Small intestine (tissue), 7 donors: ENCODE data around the gene BICDL1. TPM values are rescaled to one million over a fixed set of nuclear protein-coding genes. Genes with fewer than 3 reads are reported as not detected.
A peak's percentile ranks its signal among the peaks of the same experiment; 100 is the strongest.
"Not testable (repeated sequence)": the region's sequence is repeated elsewhere in the genome, so short reads cannot be mapped to it uniquely, and the experiment has no call there.

Experiments used
- DNase-seq, 2 donors: peaks; one replicate each; pipeline versions ENCODE4 v3.0.0 to v3.0.0-alpha.2; 2013
- FAIRE-seq: peaks from 2 replicates; lab custom pipeline; 2012; peaks lifted over from hg19 to GRCh38; lab: Jason Lieb, UNC
- H3K27ac ChIP-seq, 3 donors: one replicate each; pipeline ENCODE4 v1.5.1; 2013; ENCODE audit warnings: low read length in 2 of 3, mild to moderate bottlenecking in 2 of 3, control low read depth in 1 of 3, inconsistent platforms in 1 of 3, low read depth in 1 of 3, moderate library complexity in 1 of 3
- H3K27me3 ChIP-seq, 3 donors: one replicate each; pipeline ENCODE4 v1.6.1; 2013; ENCODE audit warnings: low read length in 3 of 3, inconsistent platforms in 1 of 3; ENCODE audit not compliant: control insufficient read depth in 3 of 3, insufficient read depth in 3 of 3
- H3K36me3 ChIP-seq, 3 donors: one replicate each; pipeline ENCODE4 v1.6.1; 2013; ENCODE audit warnings: low read length in 3 of 3, inconsistent platforms in 1 of 3, low read depth in 1 of 3, mild to moderate bottlenecking in 1 of 3, moderate library complexity in 1 of 3; ENCODE audit not compliant: control insufficient read depth in 3 of 3, insufficient read depth in 2 of 3
- H3K4me1 ChIP-seq, 3 donors: one replicate each; pipeline ENCODE4 v1.6.1; 2013; ENCODE audit warnings: low read length in 2 of 3, inconsistent platforms in 1 of 3, low read depth in 1 of 3, mild to moderate bottlenecking in 1 of 3, moderate library complexity in 1 of 3; ENCODE audit not compliant: control insufficient read depth in 3 of 3, insufficient read depth in 2 of 3
- H3K4me3 ChIP-seq, 3 donors: one replicate each; pipeline ENCODE4 v1.5.1; 2013; ENCODE audit warnings: low read length in 3 of 3, control low read depth in 1 of 3, inconsistent platforms in 1 of 3, low read depth in 1 of 3, mild to moderate bottlenecking in 1 of 3, moderate library complexity in 1 of 3
- H3K9me3 ChIP-seq, 2 donors: one replicate each; pipeline ENCODE4 v1.6.1; 2013; ENCODE audit warnings: low read depth in 1 of 2, low read length in 1 of 2; ENCODE audit not compliant: control insufficient read depth in 2 of 2, insufficient read depth in 1 of 2
- WGBS, 3 donors: extraction: QIAGEN DNeasy Blood & Tissue Kit; methylation state at CpG; one replicate each; pipeline ENCODE4 v1.1.7; 2013; 5-methylcytosine and 5-hydroxymethylcytosine counted together
- polyA plus RNA-seq, 4 donors: library from polyadenylated mRNA; stranded (reverse) in 3 of 4; unstranded in 1 of 4; fragments of 200-250 nt in 3 of 4; fragments of 120-200 nt in 1 of 4; gene quantifications; one replicate each; pipeline versions ENCODE4 v1.2.1 to v1.2.3, GENCODE V29; 2013
- donor health status: healthy with polysubstance abuse.
- donor health status: control.
- donor health status: control.
- donor health status: Bipolar disorder and iron deficiency.
- donor health status: healthy.

BICDL1 gene
- polyA plus RNA-seq, 4 donors = 3.2 to 9.8 (median 6.0) TPM

DNA sequence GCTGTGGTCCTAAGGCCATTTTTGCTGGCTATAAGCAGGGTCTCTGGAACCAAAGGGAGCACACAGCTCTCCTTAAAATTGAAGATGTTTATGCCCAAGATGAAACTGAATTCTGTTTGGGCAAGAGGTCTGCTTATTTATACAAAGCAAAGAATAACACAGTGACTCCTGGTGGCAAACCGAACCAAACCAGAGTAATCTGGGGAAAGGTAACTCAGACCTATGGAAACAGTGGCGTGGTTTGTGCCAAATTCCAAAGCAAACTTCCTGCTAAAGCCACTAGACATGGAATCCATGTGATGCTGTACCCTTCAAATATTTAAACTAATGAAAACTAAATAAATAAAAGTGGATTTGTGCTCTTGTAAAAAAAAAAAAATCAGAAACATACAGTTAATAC lies 29.6 kb upstream of the BICDL1 start:
- Histone ChIP-seq H3K27ac (no peak overlapping the region), H3K27me3 (peaks cover 0 to 3% (median 0%) of the 10 kb centered on the region in 3 donors), H3K9me3 (peaks cover 1 to 16% of the 10 kb centered on the region in 2 donors), H3K4me3 (no peak overlapping the region), H3K36me3 (no peaks in the 10 kb centered on the region), H3K4me1 (no peaks in the 10 kb centered on the region)
- no peak for FAIRE-seq
- no peak for DNase-seq
- WGBS, 3 donors = 68 to 75% (median 73%) methylated on average over 2 of the region's 2 CpGs

DNA sequence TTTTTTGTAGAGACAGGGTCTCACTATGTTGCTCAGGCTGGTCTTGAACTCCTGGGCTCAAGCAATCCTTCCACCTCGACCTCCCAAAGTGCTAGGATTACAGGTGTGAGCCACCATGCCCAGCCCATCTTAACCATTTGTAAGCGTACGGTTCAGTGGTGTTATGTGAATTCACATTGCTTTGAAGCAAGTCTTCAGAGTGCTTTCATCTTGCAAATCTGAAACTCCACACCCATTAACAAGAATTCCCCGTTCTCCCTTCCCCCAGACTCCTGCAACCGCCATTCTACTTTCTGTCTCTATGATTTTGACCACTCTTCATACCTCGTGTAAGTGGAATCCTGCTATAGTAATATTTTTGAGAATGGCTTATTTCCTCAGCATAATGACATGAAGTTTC lies 24.9 kb upstream of the BICDL1 start:
- no peaks in the 10 kb centered on the region for H3K9me3 ChIP-seq
- H3K27ac ChIP-seq = no peak overlapping the region
- no peaks in the 10 kb centered on the region for H3K4me1 ChIP-seq
- no peaks in the 10 kb centered on the region for H3K36me3 ChIP-seq
- DNase-seq (no peak), FAIRE-seq (no peak)
- H3K4me3 ChIP-seq = no peak overlapping the region
- no peaks in the 10 kb centered on the region for H3K27me3 ChIP-seq
- WGBS, 3 donors = 68 to 75% (median 74%) methylated on average over 6 of the region's 6 CpGs

DNA sequence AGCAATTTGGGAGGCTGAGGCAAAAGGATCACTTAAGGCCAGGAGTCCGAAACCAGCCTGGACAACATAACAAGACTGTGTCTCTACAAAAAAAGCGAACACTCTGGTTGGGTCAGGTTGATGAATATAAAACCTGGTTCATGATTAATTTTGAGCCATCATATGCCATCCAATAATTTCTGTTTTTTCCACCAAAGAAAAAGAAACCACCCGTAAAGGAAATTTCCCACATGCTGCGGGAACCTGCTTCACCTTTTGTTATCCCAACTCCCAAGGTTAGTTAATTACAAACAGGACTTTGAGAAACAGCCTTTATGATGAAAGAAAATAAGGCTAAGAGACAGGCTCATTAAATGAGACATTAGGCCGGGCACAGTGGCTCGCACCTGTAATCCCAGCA lies 24.1 kb upstream of the BICDL1 start:
- Histone ChIP-seq H3K36me3 (no peaks in the 10 kb centered on the region), H3K9me3 (no peaks in the 10 kb centered on the region), H3K4me1 (no peaks in the 10 kb centered on the region), H3K4me3 (no peak overlapping the region), H3K27me3 (no peaks in the 10 kb centered on the region), H3K27ac (no peak overlapping the region)
- WGBS, 3 donors = 89 to 92% (median 92%) methylated on average over 6 of the region's 6 CpGs
- no peak for FAIRE-seq
- DNase-seq = no peak

DNA sequence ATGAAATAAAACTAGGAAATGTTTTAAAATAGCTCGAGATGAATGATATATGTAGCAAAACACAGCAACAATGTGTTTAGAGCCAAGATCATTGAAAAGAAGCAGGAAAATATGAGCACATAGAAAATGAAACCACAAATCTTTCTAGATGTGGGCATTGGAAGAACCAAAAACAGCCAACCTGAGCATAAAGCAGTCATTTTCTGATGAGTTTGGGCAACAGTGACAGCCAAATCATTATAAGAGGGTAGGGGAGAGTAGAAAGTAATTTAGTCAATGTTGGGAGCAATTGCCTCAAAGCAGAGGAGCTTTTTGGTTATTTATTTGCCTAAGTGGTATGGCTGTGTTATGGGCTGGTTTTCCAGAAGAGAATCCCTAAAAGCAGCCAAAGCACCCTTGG lies 8.8 kb upstream of the BICDL1 start:
- Histone ChIP-seq H3K27me3 (peaks cover 0 to 6% (median 3%) of the 10 kb centered on the region in 3 donors), H3K9me3 (no peaks in the 10 kb centered on the region), H3K36me3 (no peaks in the 10 kb centered on the region), H3K27ac (no peak overlapping the region), H3K4me3 (no peak overlapping the region), H3K4me1 (no peaks in the 10 kb centered on the region)
- WGBS, 3 donors = 47 to 58% (median 48%) methylated on average over 1 of the region's 1 CpG
- DNase-seq = no peak
- FAIRE-seq = no peak

DNA sequence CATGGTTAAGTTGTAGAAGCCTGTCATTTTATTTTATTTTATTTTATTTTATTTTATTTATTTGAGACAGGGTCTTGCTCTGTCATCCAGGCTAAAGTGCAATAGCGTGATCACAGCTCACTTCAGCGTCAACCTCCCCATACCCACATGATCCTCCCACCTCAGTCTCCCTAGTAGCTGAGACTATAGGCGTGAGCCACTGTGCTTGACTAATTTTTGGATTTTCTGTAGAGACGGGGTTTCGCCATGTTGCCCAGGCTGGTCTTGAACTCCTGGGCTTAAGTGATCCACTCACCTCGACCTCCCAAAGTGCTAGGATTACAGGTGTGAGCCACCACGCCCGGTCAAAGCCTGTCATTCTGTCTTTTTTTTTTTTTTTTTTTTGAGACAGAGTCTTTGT lies 8.3 kb upstream of the BICDL1 start:
- H3K4me1 ChIP-seq, H3K27me3 ChIP-seq, H3K9me3 ChIP-seq, H3K36me3 ChIP-seq, H3K4me3 ChIP-seq, DNase-seq, FAIRE-seq, H3K27ac ChIP-seq: not testable (repeated sequence)
- WGBS, 3 donors = 81 to 86% (median 83%) methylated on average over 8 of the region's 8 CpGs

DNA sequence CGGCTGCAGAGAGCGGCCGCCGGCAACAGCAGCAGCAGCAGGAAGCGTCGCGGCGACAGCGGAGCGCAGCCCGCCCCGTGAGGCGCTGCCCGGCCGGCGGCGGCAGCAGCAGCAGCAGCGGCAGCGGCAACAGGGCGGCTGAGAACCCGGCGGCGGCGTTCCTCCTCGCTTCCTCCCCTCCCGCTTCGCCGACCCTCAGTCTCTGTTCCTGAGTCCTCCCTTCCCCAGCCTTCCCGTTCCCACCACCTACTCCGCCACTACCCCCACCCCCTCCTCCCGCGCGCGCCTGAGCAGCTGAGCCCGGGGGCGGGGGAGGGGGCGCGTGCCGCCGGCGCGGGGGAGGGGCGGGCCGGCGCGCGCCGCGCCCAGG lies 310 bp downstream of the BICDL1 start:
- Histone ChIP-seq H3K9me3 (no peaks in the 10 kb centered on the region), H3K27ac (peak overlapping the region; percentile 62 to 93 (median 81)), H3K4me1 (peaks cover 0 to 3% (median 2%) of the 10 kb centered on the region in 3 donors), H3K4me3 (peak overlapping the region; percentile 32 to 92 (median 53)), H3K36me3 (no peaks in the 10 kb centered on the region), H3K27me3 (peaks cover 0 to 4% (median 0%) of the 10 kb centered on the region in 3 donors)
- FAIRE-seq (no peak), DNase-seq (no peak)
- WGBS, 3 donors = 0 to 1% (median 0%) methylated on average over 2 to 49 of the region's 49 CpGs

DNA sequence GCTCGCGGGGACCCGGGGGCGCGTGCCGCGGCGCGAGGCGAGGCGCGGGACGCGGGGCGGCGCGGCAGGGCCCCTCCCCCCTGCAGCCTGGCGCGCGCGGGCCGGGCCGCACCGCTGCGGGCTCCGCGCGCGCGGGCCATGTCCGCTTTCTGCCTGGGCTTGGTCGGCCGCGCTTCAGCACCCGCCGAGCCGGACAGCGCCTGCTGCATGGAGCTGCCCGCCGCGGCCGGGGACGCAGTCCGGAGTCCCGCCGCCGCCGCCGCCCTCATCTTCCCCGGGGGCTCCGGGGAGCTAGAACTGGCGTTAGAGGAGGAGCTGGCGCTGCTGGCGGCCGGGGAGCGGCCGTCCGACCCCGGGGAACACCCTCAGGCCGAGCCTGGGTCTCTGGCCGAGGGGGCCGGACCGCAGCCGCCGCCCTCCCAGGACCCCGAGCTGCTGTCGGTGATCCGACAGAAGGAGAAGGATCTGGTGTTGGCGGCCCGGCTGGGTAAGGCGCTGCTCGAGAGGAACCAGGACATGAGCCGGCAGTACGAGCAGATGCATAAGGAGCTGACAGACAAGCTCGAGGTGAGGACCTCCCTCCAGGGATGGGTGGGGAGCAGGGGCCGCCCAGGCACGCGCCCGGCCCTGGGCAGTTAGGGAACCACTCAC lies 820 bp downstream of the BICDL1 start:
- DNase-seq (peak; percentile 68 to 91), FAIRE-seq (no peak)
- WGBS, 3 donors = 0 to 1% (median 1%) methylated on average over 51 to 79 of the region's 79 CpGs
- Histone ChIP-seq H3K27ac (peak overlapping the region in 1 of 3 donors; percentile 22), H3K4me1 (peaks cover 0 to 3% (median 2%) of the 10 kb centered on the region in 3 donors), H3K36me3 (no peaks in the 10 kb centered on the region), H3K9me3 (no peaks in the 10 kb centered on the region), H3K4me3 (peak overlapping the region; percentile 28 to 92 (median 59)), H3K27me3 (peaks cover 0 to 4% (median 0%) of the 10 kb centered on the region in 3 donors)

DNA sequence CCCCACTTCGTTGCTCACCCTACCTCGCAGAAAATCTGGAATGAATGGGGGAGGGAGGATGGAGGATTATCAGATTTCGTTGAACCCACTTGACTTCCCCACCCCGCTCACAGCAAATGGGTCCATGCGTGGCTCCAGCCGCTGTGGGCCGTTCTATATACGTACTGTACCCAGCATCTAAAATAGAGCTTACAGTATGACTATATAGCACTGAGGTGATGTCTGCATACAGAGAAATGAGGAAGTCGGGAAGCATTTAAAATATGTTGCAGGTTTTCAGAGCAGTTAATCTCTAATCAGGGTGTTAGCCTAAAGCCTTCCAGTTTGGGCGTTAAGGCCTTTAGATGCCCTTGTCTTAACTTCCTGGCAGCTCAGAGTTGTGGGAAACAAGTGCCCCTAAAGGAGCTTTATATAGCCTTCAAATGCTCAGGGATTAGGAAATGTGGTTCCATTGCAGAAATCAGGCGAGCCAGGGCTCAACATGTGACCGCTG lies 1.4 kb downstream of the BICDL1 start:
- H3K4me3 ChIP-seq = peak overlapping the region in 2 of 3 donors; percentile 28 to 92
- no peaks in the 10 kb centered on the region for H3K9me3 ChIP-seq
- H3K27me3 ChIP-seq = peaks cover 0 to 4% (median 0%) of the 10 kb centered on the region in 3 donors
- DNase-seq (no peak), FAIRE-seq (no peak)
- H3K36me3 ChIP-seq = no peaks in the 10 kb centered on the region
- peaks cover 0 to 3% (median 2%) of the 10 kb centered on the region in 3 donors for H3K4me1 ChIP-seq
- no peak overlapping the region for H3K27ac ChIP-seq
- 25 to 30% (median 28%) methylated on average over 12 of the region's 12 CpGs for WGBS, 3 donors
